Retinal pigment epithelial cell (primary cell): ENCODE measurements around the gene ZNF3.
A peak's percentile ranks its signal among the peaks of the same experiment; 100 is the strongest.

Experiments used
- DNase-seq: peaks from one replicate; pipeline ENCODE4 v3.0.0-alpha.2; 2010; ENCODE audit warnings: low read depth
- H3K4me3 ChIP-seq: 2 replicates; pipeline ENCODE4 v1.5.1; 2011; ENCODE audit warnings: mild to moderate bottlenecking, low read length, control low read depth, moderate library complexity
- TF ChIP-seq, protein P1 (sequence below): conservative IDR thresholded peaks from 2 replicates; pipeline ENCODE4 v1.5.1; 2011; ENCODE audit warnings: low read depth, low read length, control low read depth, inconsistent platforms

ZNF3 gene

DNA sequence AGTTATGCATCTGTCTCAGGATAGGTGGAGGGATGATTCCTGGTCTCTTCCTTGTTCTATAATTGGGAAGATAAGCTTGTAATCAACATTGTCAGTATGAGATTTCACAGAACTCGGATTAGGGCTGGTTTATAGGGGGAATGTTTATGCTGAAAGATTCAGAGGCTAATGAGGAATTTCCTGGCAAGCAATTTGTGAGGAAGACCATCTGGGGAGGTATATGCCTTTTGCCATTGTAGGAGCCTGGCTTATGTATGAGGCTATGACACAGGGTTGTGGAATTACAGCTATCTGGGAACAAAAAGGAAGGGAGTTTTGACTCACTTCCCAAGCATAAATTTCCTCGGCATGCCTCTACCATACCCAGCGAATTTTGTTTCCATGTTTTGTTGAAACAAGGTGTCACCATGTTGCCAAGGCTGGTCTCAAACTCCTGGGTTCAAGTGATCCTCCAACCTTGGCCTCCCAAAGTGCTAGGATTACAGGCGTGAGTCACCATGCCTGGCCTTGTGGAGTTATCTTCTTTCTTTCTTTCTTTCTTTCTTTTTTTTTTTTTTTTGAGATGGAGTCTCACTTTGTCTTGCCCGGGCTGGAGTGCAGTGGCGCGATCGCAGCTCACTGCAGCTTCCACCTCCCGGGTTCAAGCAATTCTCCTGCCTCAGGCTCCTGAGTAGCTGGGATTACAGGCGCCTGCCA is 5.7 kb upstream of the ZNF3 start:
- no peak overlapping the region for H3K4me3 ChIP-seq
- TF ChIP-seq, protein P1, sequence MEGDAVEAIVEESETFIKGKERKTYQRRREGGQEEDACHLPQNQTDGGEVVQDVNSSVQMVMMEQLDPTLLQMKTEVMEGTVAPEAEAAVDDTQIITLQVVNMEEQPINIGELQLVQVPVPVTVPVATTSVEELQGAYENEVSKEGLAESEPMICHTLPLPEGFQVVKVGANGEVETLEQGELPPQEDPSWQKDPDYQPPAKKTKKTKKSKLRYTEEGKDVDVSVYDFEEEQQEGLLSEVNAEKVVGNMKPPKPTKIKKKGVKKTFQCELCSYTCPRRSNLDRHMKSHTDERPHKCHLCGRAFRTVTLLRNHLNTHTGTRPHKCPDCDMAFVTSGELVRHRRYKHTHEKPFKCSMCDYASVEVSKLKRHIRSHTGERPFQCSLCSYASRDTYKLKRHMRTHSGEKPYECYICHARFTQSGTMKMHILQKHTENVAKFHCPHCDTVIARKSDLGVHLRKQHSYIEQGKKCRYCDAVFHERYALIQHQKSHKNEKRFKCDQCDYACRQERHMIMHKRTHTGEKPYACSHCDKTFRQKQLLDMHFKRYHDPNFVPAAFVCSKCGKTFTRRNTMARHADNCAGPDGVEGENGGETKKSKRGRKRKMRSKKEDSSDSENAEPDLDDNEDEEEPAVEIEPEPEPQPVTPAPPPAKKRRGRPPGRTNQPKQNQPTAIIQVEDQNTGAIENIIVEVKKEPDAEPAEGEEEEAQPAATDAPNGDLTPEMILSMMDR: no peak
- peak; percentile 78 for DNase-seq

DNA sequence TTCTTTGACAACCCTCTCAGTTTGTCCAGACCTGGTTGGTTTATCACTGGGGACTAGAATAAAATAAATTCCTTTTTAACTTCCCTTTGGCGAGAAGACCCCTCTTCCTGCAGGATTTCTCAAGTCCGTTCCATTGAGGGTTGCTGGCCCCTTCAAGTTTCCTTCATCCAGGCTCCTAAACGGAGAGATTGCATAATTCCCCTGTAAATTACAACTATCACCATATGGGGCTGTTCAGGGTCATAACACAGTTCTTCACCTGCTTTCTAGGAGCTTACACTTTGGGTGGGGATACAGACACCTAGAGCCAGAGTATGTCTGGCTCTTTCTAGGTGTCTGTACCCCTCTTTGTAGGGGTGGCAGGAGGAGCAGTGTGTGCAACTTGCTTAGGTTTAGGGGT is 4.0 kb upstream of the ZNF3 start:
- no peak for DNase-seq
- TF ChIP-seq, protein P1: no peak
- H3K4me3 ChIP-seq: no peak overlapping the region

DNA sequence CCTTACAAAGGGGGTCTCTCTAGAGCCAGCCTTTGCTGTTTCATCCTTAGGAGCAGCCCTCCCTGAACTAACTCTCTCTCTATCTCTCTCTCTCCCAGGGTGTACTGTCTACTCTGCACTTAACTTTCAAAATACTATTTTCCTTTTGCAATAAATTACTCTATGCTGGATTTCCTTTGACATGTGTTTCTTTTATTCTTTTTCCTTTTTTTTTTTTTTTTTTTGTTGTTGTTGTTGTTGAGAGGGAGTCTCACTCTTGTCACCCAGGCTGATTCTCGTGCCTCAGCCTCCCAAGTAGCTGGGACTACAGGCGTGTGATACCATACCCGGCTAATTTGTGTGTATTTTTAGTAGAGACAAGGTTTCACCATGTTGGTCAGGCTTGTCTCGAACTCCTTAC is 1.5 kb upstream of the ZNF3 start:
- no peak for DNase-seq
- TF ChIP-seq, protein P1: no peak
- H3K4me3 ChIP-seq: no peak overlapping the region

DNA sequence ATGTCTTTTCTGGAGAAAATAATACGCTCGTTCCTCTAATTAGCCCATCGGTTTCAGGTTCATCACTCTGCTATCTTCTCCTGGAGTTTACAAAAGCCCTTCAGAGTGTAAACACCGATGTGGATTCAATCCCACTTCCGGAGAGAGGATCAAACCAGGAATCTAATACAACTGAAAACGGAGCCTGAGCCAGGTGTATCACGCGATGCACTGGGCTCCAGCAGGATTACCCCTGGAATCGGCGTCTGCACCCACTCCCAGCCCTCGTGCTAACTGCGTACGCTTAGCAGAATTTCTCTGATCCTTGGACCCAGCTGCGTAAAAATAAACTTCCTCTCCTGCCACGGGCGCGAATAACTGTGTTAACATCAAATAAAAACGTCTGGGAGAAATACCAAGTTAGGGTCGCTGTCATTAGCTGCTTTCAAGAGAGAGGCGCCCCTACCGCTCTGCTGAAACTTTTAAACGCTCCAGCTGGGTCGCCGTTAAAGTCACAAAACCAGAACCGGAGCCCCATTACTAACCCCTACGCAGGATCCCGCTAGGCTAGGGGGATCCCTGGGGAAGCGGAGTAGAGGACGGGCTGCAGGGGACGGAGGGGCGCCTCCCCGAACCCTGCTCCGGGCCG is 502 bp downstream of the ZNF3 start:
- peak; percentile 30 for DNase-seq
- TF ChIP-seq, protein P1: no peak
- peak overlapping the region; percentile 96 for H3K4me3 ChIP-seq

DNA sequence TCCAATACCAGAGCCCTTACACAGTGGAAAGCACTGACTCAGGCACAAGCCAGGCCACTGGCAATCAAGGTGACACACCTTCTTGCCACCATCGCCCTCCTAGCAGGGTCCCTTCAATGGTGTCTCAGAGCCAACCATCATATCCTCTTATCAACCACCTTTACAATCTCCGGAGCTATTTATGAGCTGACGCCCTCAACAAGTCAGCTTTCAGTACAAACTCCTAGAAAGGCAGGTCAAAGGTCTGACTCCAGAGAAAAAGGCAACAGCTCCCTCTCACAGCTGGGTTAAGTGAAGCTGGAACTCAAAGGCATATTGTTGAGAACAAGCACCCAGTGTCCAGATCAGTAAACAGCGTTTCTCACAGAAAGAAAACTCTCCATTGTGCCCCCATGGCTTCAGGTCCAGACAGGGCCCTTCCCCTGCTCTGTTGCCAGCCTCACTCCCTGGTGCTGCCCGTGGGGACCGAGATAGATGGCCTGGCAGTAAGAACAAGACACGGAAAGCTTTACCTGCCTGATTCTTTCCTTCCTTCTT is 2.4 kb downstream of the ZNF3 start:
- H3K4me3 ChIP-seq: no peak overlapping the region
- TF ChIP-seq, protein P1: no peak
- DNase-seq: no peak

DNA sequence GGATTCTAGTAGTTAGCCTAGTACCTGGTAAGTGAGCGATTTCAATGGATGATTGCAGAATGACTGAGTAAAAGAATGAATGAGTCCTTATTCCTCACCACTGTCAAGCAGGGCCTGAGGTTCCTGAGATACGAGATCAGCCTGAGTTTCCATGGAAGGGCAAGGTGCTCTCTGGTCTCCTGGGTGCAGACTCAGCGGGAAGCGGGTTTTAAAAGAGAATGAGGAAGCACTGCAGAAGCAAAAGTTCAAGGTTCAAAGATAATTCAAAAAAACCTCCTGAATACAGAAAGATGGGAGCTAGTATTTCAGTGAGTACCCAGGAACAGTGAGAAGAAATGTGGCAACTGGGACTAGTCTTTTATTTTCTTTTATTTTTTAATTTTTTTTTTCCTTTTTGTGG is 4.3 kb downstream of the ZNF3 start:
- no peak for DNase-seq
- TF ChIP-seq, protein P1: no peak
- no peak overlapping the region for H3K4me3 ChIP-seq

DNA sequence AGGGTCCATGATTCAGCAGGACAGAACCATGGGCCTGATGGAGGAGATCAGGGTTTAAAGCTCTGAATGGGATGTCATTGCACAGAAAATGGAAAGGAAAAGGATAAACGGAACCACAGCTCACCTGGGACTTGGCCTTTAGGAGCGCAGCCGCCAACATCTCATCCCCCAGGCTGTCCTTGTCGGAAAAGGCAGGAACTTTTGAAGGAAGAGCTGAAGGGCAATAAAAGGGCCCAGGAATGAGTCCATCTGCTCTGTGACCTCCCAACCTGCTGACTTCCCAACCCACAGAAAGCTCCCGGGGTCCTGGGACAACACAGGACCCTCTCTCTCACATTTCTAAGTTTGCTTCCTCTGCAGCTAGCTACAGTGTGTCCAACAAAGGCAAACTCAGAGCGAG is 6.1 kb downstream of the ZNF3 start:
- DNase-seq: no peak
- no peak overlapping the region for H3K4me3 ChIP-seq
- TF ChIP-seq, protein P1: no peak
